HepG2 (cell line): Measurements from ENCODE around the gene SHISA9. TPM values are rescaled to one million over a fixed set of nuclear protein-coding genes. Genes with fewer than 3 reads are reported as not detected.

Experiments used
- ATF1 ChIP-seq: IDR thresholded peaks from 2 replicates; pipeline ENCODE4 v1.6.1; 2016; ENCODE audit warnings: mild to moderate bottlenecking, control low read depth
- CCDC6 ChIP-seq: sonication (generic); formaldehyde crosslinking; IDR thresholded peaks from 2 replicates; pipeline ENCODE4 v1.8.1; 2022; ENCODE audit warnings: mild to moderate bottlenecking, missing genetic modification reagents, moderate library complexity
- DBP ChIP-seq: sonication (generic); formaldehyde crosslinking; IDR thresholded peaks from 2 replicates; pipeline ENCODE4 v1.4.0; 2020; ENCODE audit warnings: missing genetic modification reagents; ENCODE audit errors: not compliant biosample characterization
- FOXP4 ChIP-seq: sonication (generic); formaldehyde crosslinking; IDR thresholded peaks from 2 replicates; pipeline ENCODE4 v1.4.0; 2020; ENCODE audit warnings: missing genetic modification reagents
- HNRNPH1 ChIP-seq: fragments of 200-400 bp; formaldehyde crosslinking; optimal IDR thresholded peaks from 2 replicates; pipeline ENCODE3; 2017; ENCODE audit warnings: mild to moderate bottlenecking, low read depth, low read length
- LCORL ChIP-seq, 2 experiments: fragments of 450-650 bp in 1 of 2; sonication (generic) in 1 of 2; formaldehyde crosslinking in 1 of 2; IDR thresholded peaks; 2 replicates each; pipeline versions ENCODE4 v1.5.0 to v1.6.1; 2017 to 2020; ENCODE audit warnings: antibody characterized with exemption in 1 of 2, missing genetic modification reagents in 1 of 2
- MLXIP ChIP-seq: sonication (generic); formaldehyde crosslinking; IDR thresholded peaks from 2 replicates; pipeline ENCODE4 v1.9.0; 2021; ENCODE audit warnings: missing genetic modification reagents, borderline replicate concordance
- NFE2 ChIP-seq: sonication (generic); formaldehyde crosslinking; IDR thresholded peaks from 2 replicates; pipeline ENCODE4 v1.4.0; 2020; ENCODE audit warnings: missing genetic modification reagents
- SMAD1 ChIP-seq: sonication (generic); formaldehyde crosslinking; IDR thresholded peaks from 2 replicates; pipeline ENCODE4 v1.4.0; 2020; ENCODE audit warnings: missing genetic modification reagents, low read depth, mild to moderate bottlenecking, borderline replicate concordance
- SMAD3 ChIP-seq: sonication (generic); formaldehyde crosslinking; IDR thresholded peaks from 2 replicates; pipeline ENCODE4 v1.4.0; 2020; ENCODE audit warnings: missing genetic modification reagents
- TRIM22 ChIP-seq: fragments of 450-650 bp; IDR thresholded peaks from 2 replicates; pipeline ENCODE4 v1.6.1; 2017
- ZC3H13 ChIP-seq: sonication (generic); formaldehyde crosslinking; IDR thresholded peaks from 2 replicates; pipeline ENCODE4 v1.8.1; 2023; ENCODE audit warnings: mild to moderate bottlenecking, missing genetic modification reagents, moderate library complexity
- ZFP62 ChIP-seq: sonication (generic); formaldehyde crosslinking; IDR thresholded peaks from 2 replicates; pipeline ENCODE4 v1.4.0; 2020; ENCODE audit warnings: missing genetic modification reagents
- ZNF121 ChIP-seq: sonication (generic); formaldehyde crosslinking; IDR thresholded peaks from 2 replicates; pipeline ENCODE4 v1.5.0; 2020; ENCODE audit warnings: mild to moderate bottlenecking, missing genetic modification reagents
- ZNF24 ChIP-seq: fragments of 450-650 bp; IDR thresholded peaks from 2 replicates; pipeline ENCODE4 v1.6.1; 2017; ENCODE audit warnings: antibody characterized with exemption, mild to moderate bottlenecking
- ZNF34 ChIP-seq: sonication (generic); formaldehyde crosslinking; IDR thresholded peaks from 2 replicates; pipeline ENCODE4 v1.4.0; 2020; ENCODE audit warnings: mild to moderate bottlenecking, missing genetic modification reagents, borderline replicate concordance
- ZNF546 ChIP-seq: sonication (generic); formaldehyde crosslinking; conservative IDR thresholded peaks from 2 replicates; pipeline ENCODE4 v1.8.1; 2023; ENCODE audit warnings: mild to moderate bottlenecking, missing genetic modification reagents
- ZNF569 ChIP-seq: sonication (generic); formaldehyde crosslinking; IDR thresholded peaks from 2 replicates; pipeline ENCODE4 v1.5.0; 2020; ENCODE audit warnings: mild to moderate bottlenecking, missing genetic modification reagents, moderate library complexity, borderline replicate concordance
- ZNF704 ChIP-seq: sonication (generic); formaldehyde crosslinking; IDR thresholded peaks from 2 replicates; pipeline ENCODE4 v1.8.1; 2023; ENCODE audit warnings: mild to moderate bottlenecking, inconsistent platforms, moderate library complexity, missing genetic modification reagents, borderline replicate concordance
- polyA plus RNA-seq, 8 experiments: library from polyadenylated mRNA; depleted of rRNA in 3 of 8; stranded (reverse) in 7 of 8; unstranded in 1 of 8; fragments of >200 nt; fragmentation: Illumina TruSeq in 4 of 8; extraction: Trizol in 4 of 8; gene quantifications; 2 replicates each; pipeline versions ENCODE4 v1.2.1 to v1.2.3, GENCODE V29; 2011 to 2016; ENCODE audit warnings: low read depth in 4 of 8, missing spikeins in 1 of 8, mixed read lengths in 1 of 8; ENCODE audit not compliant: insufficient read depth in 1 of 8
- total RNA-seq, 5 experiments: library from RNA; depleted of rRNA; stranded (reverse); fragments of >200 nt; fragmentation: Illumina TruSeq; extraction: Trizol; gene quantifications; 2 replicates each; pipeline ENCODE4 v1.2.3, GENCODE V29; 2016; ENCODE audit warnings: low read depth in 1 of 5

Gene SHISA9
- total and polyA plus RNA-seq, 2 of the 13 experiments (the other 11 are each of a cell fraction or from before 2014, with no cell fraction given): 0.01 TPM; not detected in 1

- TF ChIP-seq SMAD1 (CRISPR knock-in tag) (peak; percentile 83; the same call in 1 of the 2 replicates), ZC3H13 (CRISPR knock-in tag) (peak; percentile 85; the same call in 1 of the 2 replicates), ZNF34 (CRISPR knock-in tag) (peak; percentile 87; the same call in 1 of the 2 replicates), MLXIP (CRISPR knock-in tag) (no peak), SMAD3 (CRISPR knock-in tag) (peak; percentile 97), ZNF569 (CRISPR knock-in tag) (peak; percentile 90; the same call in 1 of the 2 replicates), ZNF24 (0 out of 2 replicates have a peak, but pooled peaks have one; percentile 52), ZNF704 (no peak), FOXP4 (CRISPR knock-in tag) (peak; percentile 99), CCDC6 (peak; percentile 79), DBP (CRISPR knock-in tag) (no peak), HNRNPH1 (no peak), ATF1 (peak; percentile 77), ZNF546 (CRISPR knock-in tag) (no peak), LCORL (IDR thresholded peaks at IDR 0.05) (no peak), LCORL (CRISPR knock-in tag; IDR thresholded peaks at IDR 0.05) (peak; percentile 99), NFE2 (CRISPR knock-in tag) (no peak), ZNF121 (CRISPR knock-in tag) (peak; percentile 36; the same call in 1 of the 2 replicates), TRIM22 (no peak), ZFP62 (no peak)
Measured at GRCh38 chr16:13269905-13270528, 368.6 kb downstream of the SHISA9 start (continued).
